ENCODE data around the gene DOCK2.

Gene DOCK2

GRCh38 chr5:169970911-169971765 is 334.1 kb downstream of the DOCK2 start:
- H4K20me1 ChIP-seq (ENCODE audit: control insufficient read depth, insufficient read depth, low read depth, low read length), result 0 out of 2 replicates have a peak, but pooled peaks cover 5% of the 10 kb centered on the region

GRCh38 chr5:169971780-169972179 is 334.7 kb downstream of the DOCK2 start:
- Histone ChIP-seq H3K36me3 (ENCODE audit: control insufficient read depth, low read length) (peaks cover 6% of the 10 kb centered on the region), H3K4me2 (ENCODE audit: low read length) (no peak overlapping the region), H4K20me1 (ENCODE audit: control insufficient read depth, insufficient read depth, low read depth, low read length) (0 out of 2 replicates have a peak, but pooled peaks cover 5% of the 10 kb centered on the region), H3K27ac (ENCODE audit: low read depth, low read length) (no peak overlapping the region), H3K4me3 (ENCODE audit: low read length) (no peak overlapping the region), H3K4me1 (ENCODE audit: control insufficient read depth, low read length) (no peaks in the 10 kb centered on the region), H3K79me2 (ENCODE audit: control insufficient read depth, low read length) (no peaks in the 10 kb centered on the region), H3K27me3 (ENCODE audit: control insufficient read depth, low read length) (no peaks in the 10 kb centered on the region), H3F3A (ENCODE audit: control insufficient read depth, insufficient read depth) (no peaks in the 10 kb centered on the region), H3K9me2 (replicated peaks; ENCODE audit: control insufficient read depth, low read length) (no peaks in the 10 kb centered on the region), H3K9me3 (ENCODE audit: control insufficient read depth, insufficient read depth, low read length) (no peaks in the 10 kb centered on the region)
- TF ChIP-seq EZH2phosphoT487 (IDR thresholded peaks at IDR 0.05; ENCODE audit: borderline replicate concordance, low read length) (no peak), CTCF (IDR thresholded peaks at IDR 0.05; ENCODE audit: low read depth, low read length, poor library complexity, severe bottlenecking) (no peak)

More at GRCh38 chr5:169970911-169971765, 334.1 kb downstream of the DOCK2 start:
- Histone ChIP-seq H3F3A (ENCODE audit: control insufficient read depth, insufficient read depth) (no peaks in the 10 kb centered on the region), H3K27me3 (ENCODE audit: control insufficient read depth, low read length) (no peaks in the 10 kb centered on the region), H3K4me1 (ENCODE audit: control insufficient read depth, low read length) (no peaks in the 10 kb centered on the region), H3K9me3 (ENCODE audit: control insufficient read depth, insufficient read depth, low read length) (no peaks in the 10 kb centered on the region), H3K4me3 (ENCODE audit: low read length) (no peak overlapping the region), H3K79me2 (ENCODE audit: control insufficient read depth, low read length) (no peaks in the 10 kb centered on the region), H3K36me3 (ENCODE audit: control insufficient read depth, low read length) (peaks cover 6% of the 10 kb centered on the region), H3K27ac (ENCODE audit: low read depth, low read length) (no peak overlapping the region), H3K4me2 (ENCODE audit: low read length) (no peak overlapping the region), H3K9me2 (replicated peaks; ENCODE audit: control insufficient read depth, low read length) (no peaks in the 10 kb centered on the region)
- TF ChIP-seq EZH2phosphoT487 (IDR thresholded peaks at IDR 0.05; ENCODE audit: borderline replicate concordance, low read length) (no peak), CTCF (IDR thresholded peaks at IDR 0.05; ENCODE audit: low read depth, low read length, poor library complexity, severe bottlenecking) (no peak)

- Histone ChIP-seq H3K27ac (ENCODE audit: low read depth, low read length) (no peak overlapping the region), H3K36me3 (ENCODE audit: control insufficient read depth, low read length) (peaks cover 6% of the 10 kb centered on the region), H3K4me1 (ENCODE audit: control insufficient read depth, low read length) (no peaks in the 10 kb centered on the region)
Observed at GRCh38 chr5:169973056-169973455, 336.0 kb downstream of the DOCK2 start.

More at GRCh38 chr5:169973056-169973455, 336.0 kb downstream of the DOCK2 start:
- TF ChIP-seq EZH2phosphoT487 (IDR thresholded peaks at IDR 0.05; ENCODE audit: borderline replicate concordance, low read length), result no peak
- TF ChIP-seq CTCF (IDR thresholded peaks at IDR 0.05; ENCODE audit: low read depth, low read length, poor library complexity, severe bottlenecking), result no peak
- Histone ChIP-seq H3K4me2 (ENCODE audit: low read length) (no peak overlapping the region), H3K9me2 (replicated peaks; ENCODE audit: control insufficient read depth, low read length) (no peaks in the 10 kb centered on the region), H3K79me2 (ENCODE audit: control insufficient read depth, low read length) (no peaks in the 10 kb centered on the region), H4K20me1 (ENCODE audit: control insufficient read depth, insufficient read depth, low read depth, low read length) (0 out of 2 replicates have a peak, but pooled peaks cover 5% of the 10 kb centered on the region), H3K9me3 (ENCODE audit: control insufficient read depth, insufficient read depth, low read length) (no peaks in the 10 kb centered on the region), H3K27me3 (ENCODE audit: control insufficient read depth, low read length) (no peaks in the 10 kb centered on the region), H3K4me3 (ENCODE audit: low read length) (no peak overlapping the region), H3F3A (ENCODE audit: control insufficient read depth, insufficient read depth) (no peaks in the 10 kb centered on the region)

All from DOHH2 (cell line).